K562 (cell line): ENCODE results near the gene KIFC3. TPM values are rescaled to one million over a fixed set of nuclear protein-coding genes. Genes with fewer than 3 reads are reported as not detected.
A peak's percentile ranks its signal among the peaks of the same experiment; 100 is the strongest.

ENCODE experiments used
- ATAC-seq: fragments of 200-7000 bp; cut with Tn5 transposase; 3 replicates; pipeline ENCODE4 v1.9.1; 2020; ENCODE audit warnings: moderate library complexity
- BruUV-seq: library from RNA; stranded (reverse); fragments of 400-500 nt; replicated peaks from 2 replicates; lab custom pipeline; 2021; lab: Mats Ljungman, UMichigan
- CTCF ChIA-PET: fragments of 300-600 bp; formaldehyde crosslinking; extraction: SDS; loops from one replicate; lab custom pipeline; 2021; ENCODE audit warnings: low intra/inter-chr PET ratio; lab: Yijun Ruan, JAX
- POLR2A ChIA-PET: fragments of 300-600, 350-650 bp; sonication (Branson Sonifier 250); formaldehyde crosslinking; extraction: SDS; loops from one replicate; lab custom pipeline; 2021; ENCODE audit warnings: antibody characterized with exemption, inconsistent platforms; lab: Yijun Ruan, JAX
- DNase-seq, 4 experiments: peaks; one replicate each; pipeline versions ENCODE4 v3.0.0 to v3.0.0-alpha.2; 2011 to 2018; ENCODE audit warnings: low spot score in 3 of 4, mixed read lengths in 3 of 4; ENCODE audit errors: extremely low read depth in 1 of 4
- FAIRE-seq: peaks from 2 replicates; lab custom pipeline; 2011; peaks lifted over from hg19 to GRCh38; lab: Jason Lieb, UNC
- H2AFZ ChIP-seq: 2 replicates; pipeline ENCODE4 v1.6.0; 2011; ENCODE audit warnings: low read depth, low read length, control low read depth, inconsistent platforms
- H3K27ac ChIP-seq: fragments of 200-600 bp; 3 replicates; pipeline ENCODE4 v1.8.0; 2011; ENCODE audit warnings: low read depth, mild to moderate bottlenecking, control low read depth, inconsistent platforms, low read length, moderate library complexity, mixed read lengths; ENCODE audit errors: extremely low read depth
- H3K27me3 ChIP-seq, 2 experiments: fragments of 300-600 bp in 1 of 2; 2 replicates in 1 of 2; 3 replicates in 1 of 2; pipeline versions ENCODE4 v1.6.0 to v1.8.0; 2011; ENCODE audit warnings: inconsistent platforms in 2 of 2, low read length in 2 of 2, mild to moderate bottlenecking in 1 of 2, mixed read lengths in 1 of 2, moderate library complexity in 1 of 2; ENCODE audit not compliant: control insufficient read depth in 2 of 2, insufficient read depth in 2 of 2
- H3K36me3 ChIP-seq: fragments of 300-600 bp; 3 replicates; pipeline ENCODE4 v1.8.0; 2011; ENCODE audit warnings: mild to moderate bottlenecking, low read length, inconsistent platforms; ENCODE audit not compliant: control insufficient read depth, insufficient read depth
- H3K4me1 ChIP-seq, 2 experiments: fragments of 200-600 bp in 1 of 2; replicated peaks in 1 of 2; 2 replicates in 1 of 2; 3 replicates in 1 of 2; pipeline versions ENCODE4 v1.5.1 to v1.8.0; 2011; ENCODE audit warnings: inconsistent platforms in 2 of 2, low read length in 2 of 2, mild to moderate bottlenecking in 1 of 2, mixed read lengths in 1 of 2, moderate library complexity in 1 of 2; ENCODE audit not compliant: control insufficient read depth in 2 of 2, insufficient read depth in 2 of 2
- H3K4me2 ChIP-seq: 2 replicates; pipeline ENCODE4 v1.6.1; 2011; ENCODE audit warnings: low read length, control low read depth, inconsistent platforms, mixed read lengths; ENCODE audit not compliant: insufficient read depth
- H3K4me3 ChIP-seq: fragments of 200-600 bp; sonication (generic), shearing (Covaris generic); 2 replicates; pipeline ENCODE4 v1.5.1; 2016; ENCODE audit warnings: control low read depth, inconsistent platforms
- H3K79me2 ChIP-seq: fragments of 200-600 bp; 3 replicates; pipeline ENCODE4 v1.8.0; 2011; ENCODE audit warnings: low read length, inconsistent platforms; ENCODE audit not compliant: control insufficient read depth, insufficient read depth
- H3K9ac ChIP-seq, 2 experiments: 2 replicates each; pipeline versions ENCODE4 v1.6.0 to v1.6.1; 2011; ENCODE audit warnings: low read depth in 2 of 2, low read length in 2 of 2, control low read depth in 1 of 2, inconsistent platforms in 1 of 2, mild to moderate bottlenecking in 1 of 2, mixed read lengths in 1 of 2; ENCODE audit not compliant: insufficient read depth in 1 of 2
- H3K9me1 ChIP-seq: one replicate; pipeline ENCODE4 v1.6.0; 2011; ENCODE audit warnings: inconsistent platforms, mild to moderate bottlenecking, low read length, moderate library complexity; ENCODE audit not compliant: control insufficient read depth, insufficient read depth
- H3K9me3 ChIP-seq: replicated peaks from 2 replicates; pipeline ENCODE4 v1.5.1; 2011; ENCODE audit warnings: low read depth, low read length, inconsistent platforms; ENCODE audit not compliant: control insufficient read depth, insufficient read depth
- H4K20me1 ChIP-seq: replicated peaks from 2 replicates; pipeline ENCODE4 v1.6.1; 2011; ENCODE audit warnings: low read length, inconsistent platforms, mixed read lengths; ENCODE audit not compliant: control insufficient read depth, insufficient read depth
- ATF3 ChIP-seq, 2 experiments: fragments of 450-650 bp in 1 of 2; sonication (generic) in 1 of 2; formaldehyde crosslinking in 1 of 2; IDR thresholded peaks in 1 of 2; conservative IDR thresholded peaks in 1 of 2; 2 replicates each; pipeline versions ENCODE4 v1.6.1 to v1.8.1; 2016 to 2023; ENCODE audit warnings: mild to moderate bottlenecking in 2 of 2, moderate library complexity in 2 of 2, inconsistent platforms in 1 of 2, missing genetic modification reagents in 1 of 2
- CREB1 ChIP-seq, 2 experiments: sonication (generic) in 1 of 2; formaldehyde crosslinking in 1 of 2; IDR thresholded peaks; 2 replicates each; pipeline versions ENCODE4 v1.6.1 to v1.8.0; 2012 to 2022; ENCODE audit warnings: inconsistent platforms in 1 of 2, mild to moderate bottlenecking in 1 of 2, missing genetic modification reagents in 1 of 2, moderate library complexity in 1 of 2
- EP400 ChIP-seq: fragments of 450-650 bp; IDR thresholded peaks from 2 replicates; pipeline ENCODE4 v1.6.1; 2017; ENCODE audit warnings: antibody characterized with exemption, mild to moderate bottlenecking, moderate library complexity
- ETS2 ChIP-seq: IDR thresholded peaks from 2 replicates; pipeline ENCODE4 v1.6.1; 2016; ENCODE audit warnings: borderline replicate concordance, missing genetic modification characterization, mild to moderate bottlenecking, moderate library complexity, missing compliant biosample characterization; ENCODE audit not compliant: poor library complexity, severe bottlenecking
- SETDB1 ChIP-seq: IDR thresholded peaks from one replicate; pipeline ENCODE4 v1.6.1; 2012; ENCODE audit warnings: low read length, control low read depth, inconsistent platforms
- TAF7 ChIP-seq: fragments of 450-650 bp; IDR thresholded peaks from 2 replicates; pipeline ENCODE4 v1.6.1; 2016; ENCODE audit warnings: missing genetic modification characterization, missing compliant biosample characterization
- ZNF263 ChIP-seq: sonication (generic); formaldehyde crosslinking; IDR thresholded peaks from 2 replicates; pipeline ENCODE4 v1.8.0; 2022; ENCODE audit warnings: mild to moderate bottlenecking, missing genetic modification reagents, borderline replicate concordance
- ZNF318 ChIP-seq, 2 experiments: fragments of 450-650 bp; IDR thresholded peaks; 2 replicates each; pipeline ENCODE4 v1.6.1; 2016; ENCODE audit warnings: mild to moderate bottlenecking in 2 of 2, borderline replicate concordance in 1 of 2, low read depth in 1 of 2, moderate library complexity in 1 of 2
- WGBS: fragments of 100-300 bp; shearing (Covaris generic); methylation state at CpG from one replicate; pipeline ENCODE4 v1.1.6; 2016; ENCODE audit warnings: low coverage, mixed read lengths; ENCODE audit not compliant: insufficient coverage; ENCODE audit errors: missing lambda C conversion rate; 5-methylcytosine and 5-hydroxymethylcytosine counted together
- in situ Hi-C: fragments of 300-500 bp; cut with MboI; formaldehyde crosslinking; loops from 4 replicates; pipeline ENCODE4 v1.15.0; 2018; ENCODE audit warnings: inconsistent platforms, mixed read lengths
- intact Hi-C: fragments of 100-400 bp; cut with micrococcal nuclease; formaldehyde crosslinking; loops from 2 replicates; pipeline ENCODE4 v1.14.2; 2022
- polyA plus RNA-seq, 8 experiments: library from polyadenylated mRNA; depleted of rRNA in 4 of 8; stranded (reverse) in 5 of 8; unstranded in 3 of 8; fragments of >200 nt; fragmentation: Nextera tagmentation in 2 of 8; fragmentation: Illumina TruSeq in 1 of 8; extraction: Ambion mirVana in 2 of 8; extraction: Trizol in 1 of 8; gene quantifications; 2 replicates each; pipeline versions ENCODE4 v1.2.1 to v1.2.3, GENCODE V29; 2011 to 2014; ENCODE audit warnings: inconsistent platforms in 1 of 8, missing spikeins in 1 of 8
- total RNA-seq, 7 experiments: library from RNA; depleted of rRNA in 6 of 7; stranded (reverse); fragments of >200 nt in 6 of 7; fragmentation: Illumina TruSeq in 2 of 7; extraction: Trizol in 2 of 7; gene quantifications; 2 replicates each; pipeline versions ENCODE4 v1.2.1 to v1.2.3, GENCODE V29; 2011 to 2021; ENCODE audit warnings: low replicate concordance in 1 of 7

KIFC3 gene
- total and polyA plus RNA-seq, 9 of the 15 experiments (the other 6 are each of a cell fraction or from before 2014, with no cell fraction given) = 0.23 to 105 (median 26.2) TPM

GRCh38 chr16:57736419-57737351, 65.6 kb downstream of the KIFC3 start:
- peak overlapping the region; percentile 67 for H3K4me3 ChIP-seq
- H2AFZ ChIP-seq = peak overlapping the region; percentile 84
- H3K36me3 ChIP-seq = peaks cover 17% of the 10 kb centered on the region; the same call in 1 of the 3 replicates
- H3K4me2 ChIP-seq = peak overlapping the region; percentile 88
- intact Hi-C loops (loop anchor here (5.0 to 10.0 kb wide), 3 partner anchors 44 to 268 kb away; partner anchors contain the start of genes DRC7, USB1 and ZNF319), in situ Hi-C loops (no loop called here)
- H3K79me2 ChIP-seq = peaks cover 17% of the 10 kb centered on the region
- peaks cover 10 to 44% of the 10 kb centered on the region in 2 experiments; a peak in 3 of 5 replicates for H3K4me1 ChIP-seq
- 0 out of 2 replicates have a peak, but pooled peaks cover 3% of the 10 kb centered on the region for H3K9me3 ChIP-seq
- DNase-seq (peak; percentile 53 to 75 (median 54)), ATAC-seq (peak; percentile 26), FAIRE-seq (peak; percentile 88)
- H4K20me1 ChIP-seq = no peaks in the 10 kb centered on the region
- no peaks in the 10 kb centered on the region for H3K9me1 ChIP-seq
- H3K27me3 ChIP-seq = no peaks in the 10 kb centered on the region
- WGBS = 12% methylated on average over 23 of the region's 23 CpGs
- CTCF ChIA-PET = interaction anchor here (0.7 to 3.6 kb wide), 3 partner anchors 76 to 436 kb away, joined by 3 to 19 read pairs (median 9); no protein-coding TSS in a partner anchor
- POLR2A ChIA-PET = interaction anchor here (0.6 to 3.3 kb wide), 17 partner anchors 9 to 189 kb away, joined by 3 to 12 read pairs (median 3); partner anchors contain the start of gene DRC7
- peak overlapping the region; percentile 77 for H3K27ac ChIP-seq
- no TSS peak for BruUV-seq
- peak overlapping the region; percentile 89 for H3K9ac ChIP-seq
- no peak for TF ChIP-seq SETDB1
- TF ChIP-seq EP400 = peak; percentile 69
- peak; percentile 98 for TF ChIP-seq ATF3 (IDR thresholded peaks at IDR 0.05)
- TF ChIP-seq ATF3 (CRISPR knock-in tag; conservative IDR thresholded peaks at IDR 0.05) = no peak; the same call in 1 of the 2 replicates
- no peak for TF ChIP-seq ETS2 (tag)
- TF ChIP-seq ZNF263 (CRISPR knock-in tag) = peak; percentile 26
- TF ChIP-seq ZNF318 (IDR thresholded peaks at IDR 0.05; ENCODE audit: borderline replicate concordance in 1 of 2, low read depth in 1 of 2) = no peak
- peak; percentile 19; the same call in 1 of the 2 replicates for TF ChIP-seq CREB1 (IDR thresholded peaks at IDR 0.05)
- peak; percentile 42; the same call in 1 of the 2 replicates for TF ChIP-seq CREB1 (CRISPR knock-in tag; IDR thresholded peaks at IDR 0.05)
- no peak for TF ChIP-seq TAF7 (tag)
